ENCODE results near the gene ARL16.
A peak's percentile ranks its signal among the peaks of the same experiment; 100 is the strongest.

DNA sequence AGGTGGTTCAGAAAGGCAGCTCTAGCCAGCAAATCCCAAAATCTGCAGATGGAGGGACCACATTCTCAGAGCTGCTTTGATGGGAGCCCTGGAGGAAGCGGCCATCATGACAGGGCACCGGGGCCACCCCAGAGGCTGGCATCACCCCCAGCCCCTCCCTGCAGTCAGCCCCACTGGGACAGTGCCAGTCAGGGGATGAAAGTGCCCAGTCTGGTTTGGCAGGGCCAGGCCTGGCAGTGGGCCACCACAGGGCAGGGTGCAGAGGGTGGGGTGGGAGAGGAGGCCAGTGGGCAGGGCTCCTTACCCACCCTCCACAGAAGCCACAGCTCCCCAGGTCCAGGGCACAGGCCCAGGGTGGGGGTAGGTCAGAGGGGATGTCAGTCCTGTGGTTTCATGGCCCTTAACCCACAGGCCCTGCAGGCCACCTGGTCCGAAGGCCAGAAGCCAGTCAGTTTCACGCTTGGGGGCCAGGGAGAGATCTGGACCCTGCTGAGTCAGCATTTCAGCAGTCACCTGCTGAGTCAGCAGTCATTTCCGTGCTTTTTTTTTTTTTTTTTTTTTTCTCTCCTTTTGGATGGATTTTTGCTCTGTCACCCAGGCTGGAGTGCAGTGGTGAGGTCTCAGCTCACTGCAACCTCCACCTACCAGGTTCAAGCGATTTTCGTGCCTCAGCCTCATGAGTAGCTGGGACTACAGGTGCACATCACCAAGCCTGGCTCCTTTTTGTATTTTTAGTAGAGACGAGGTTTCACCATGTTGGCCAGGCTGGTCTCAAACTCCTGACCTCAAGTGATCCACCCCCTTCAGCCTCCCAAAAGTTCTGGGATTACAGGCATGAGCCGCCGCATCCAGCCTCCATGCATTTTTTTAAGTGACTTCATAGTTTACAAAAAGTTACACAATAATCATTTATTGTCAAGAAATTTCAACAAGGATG is 38.9 kb upstream of the ARL16 start:
- TF ChIP-seq CTCF (IDR thresholded peaks at IDR 0.05) = peak in 1 of 6 experiments; percentile 11
- TF ChIP-seq POLR2A (IDR thresholded peaks at IDR 0.05) = peak in 1 of 4 donors; percentile 19
- peak in 1 of 4 donors; percentile 61 for TF ChIP-seq EP300 (IDR thresholded peaks at IDR 0.05)
- TF ChIP-seq POLR2AphosphoS5 (IDR thresholded peaks at IDR 0.05) = peak; percentile 38 to 42
